Type B pancreatic cell (in vitro differentiated cells): ENCODE measurements around the gene BTD. TPM values are rescaled to one million over a fixed set of nuclear protein-coding genes. Genes with fewer than 3 reads are reported as not detected.

Source experiments
- DNase-seq: peaks from one replicate; pipeline ENCODE4 v3.0.0; 2021; ENCODE audit warnings: mixed read lengths; ENCODE audit not compliant: unreplicated experiment; ENCODE audit errors: extremely low spot score
- H3K27ac Mint-ChIP-seq: 2 replicates; pipeline ENCODE4 v1.8.0; 2021; ENCODE audit warnings: mild to moderate bottlenecking, mixed read lengths
- H3K27me3 Mint-ChIP-seq: 2 replicates; pipeline ENCODE4 v1.8.0; 2021; ENCODE audit warnings: mixed read lengths
- H3K36me3 Mint-ChIP-seq: 2 replicates; pipeline ENCODE4 v1.8.0; 2021; ENCODE audit warnings: mixed read lengths
- H3K4me1 Mint-ChIP-seq: one replicate; pipeline ENCODE4 v1.8.0; 2021; ENCODE audit warnings: mixed read lengths; ENCODE audit not compliant: unreplicated experiment
- H3K4me3 Mint-ChIP-seq: 2 replicates; pipeline ENCODE4 v1.8.0; 2021; ENCODE audit warnings: mild to moderate bottlenecking, mixed read lengths
- H3K9me3 Mint-ChIP-seq: 2 replicates; pipeline ENCODE4 v1.8.0; 2021; ENCODE audit warnings: mixed read lengths
- total RNA-seq: library from RNA; stranded (reverse); gene quantifications from 2 replicates; pipeline ENCODE4 v1.2.1, GENCODE V29; 2021; ENCODE audit warnings: low replicate concordance
- TF ChIP-seq, protein P1 (sequence below): fragments of 200-600 bp; sonication (generic); conservative IDR thresholded peaks from 2 replicates; pipeline ENCODE4 v1.5.0; 2021; ENCODE audit warnings: antibody characterized with exemption, mild to moderate bottlenecking

BTD gene
- total RNA-seq, 1 donor from 2014 or later = 12.2 TPM

DNA sequence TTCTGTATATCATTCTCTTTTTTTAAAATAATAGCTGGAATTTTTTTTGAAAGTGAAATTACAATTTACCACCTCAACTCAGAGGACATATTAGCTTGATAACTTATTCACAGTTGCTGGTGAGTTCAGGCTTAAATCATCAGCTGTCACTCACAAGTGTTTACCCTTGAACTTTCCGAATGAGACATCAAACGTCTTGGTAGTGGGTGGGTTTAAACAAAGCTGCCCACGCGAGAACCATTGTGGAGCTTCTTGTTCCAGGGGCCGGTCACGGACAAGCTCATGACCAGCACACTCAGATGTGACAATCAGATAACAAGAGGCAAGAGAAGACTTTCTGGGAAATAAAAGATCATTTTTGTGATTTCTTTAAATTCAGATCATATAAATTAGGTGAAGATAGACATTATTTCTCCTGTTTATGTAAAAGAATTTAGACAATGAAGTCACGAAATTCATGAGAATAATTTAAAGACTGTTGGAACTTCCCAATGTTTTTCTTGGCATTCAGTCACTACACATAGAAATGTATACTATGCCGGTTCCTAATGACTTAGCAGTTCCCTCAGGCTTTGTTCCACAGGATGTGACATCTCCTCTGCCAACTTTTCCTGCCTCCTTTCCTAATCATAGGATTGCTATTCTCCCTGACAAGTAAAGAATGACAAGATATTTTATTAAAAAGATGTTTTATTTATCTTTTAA lies 29.3 kb downstream of the BTD start:
- peaks cover 45% of the 10 kb centered on the region for H3K4me1 Mint-ChIP-seq

GRCh38 chr3:15631426-15632211 lies 30.1 kb downstream of the BTD start:
- peak overlapping the region; percentile 30 for H3K27ac Mint-ChIP-seq
- H3K9me3 Mint-ChIP-seq = no peaks in the 10 kb centered on the region
- no peaks in the 10 kb centered on the region for H3K27me3 Mint-ChIP-seq
- H3K4me1 Mint-ChIP-seq = peaks cover 45% of the 10 kb centered on the region
- no peaks in the 10 kb centered on the region for H3K36me3 Mint-ChIP-seq
- no peak for DNase-seq
- TF ChIP-seq, protein P1, sequence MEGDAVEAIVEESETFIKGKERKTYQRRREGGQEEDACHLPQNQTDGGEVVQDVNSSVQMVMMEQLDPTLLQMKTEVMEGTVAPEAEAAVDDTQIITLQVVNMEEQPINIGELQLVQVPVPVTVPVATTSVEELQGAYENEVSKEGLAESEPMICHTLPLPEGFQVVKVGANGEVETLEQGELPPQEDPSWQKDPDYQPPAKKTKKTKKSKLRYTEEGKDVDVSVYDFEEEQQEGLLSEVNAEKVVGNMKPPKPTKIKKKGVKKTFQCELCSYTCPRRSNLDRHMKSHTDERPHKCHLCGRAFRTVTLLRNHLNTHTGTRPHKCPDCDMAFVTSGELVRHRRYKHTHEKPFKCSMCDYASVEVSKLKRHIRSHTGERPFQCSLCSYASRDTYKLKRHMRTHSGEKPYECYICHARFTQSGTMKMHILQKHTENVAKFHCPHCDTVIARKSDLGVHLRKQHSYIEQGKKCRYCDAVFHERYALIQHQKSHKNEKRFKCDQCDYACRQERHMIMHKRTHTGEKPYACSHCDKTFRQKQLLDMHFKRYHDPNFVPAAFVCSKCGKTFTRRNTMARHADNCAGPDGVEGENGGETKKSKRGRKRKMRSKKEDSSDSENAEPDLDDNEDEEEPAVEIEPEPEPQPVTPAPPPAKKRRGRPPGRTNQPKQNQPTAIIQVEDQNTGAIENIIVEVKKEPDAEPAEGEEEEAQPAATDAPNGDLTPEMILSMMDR = no peak
- no peak overlapping the region for H3K4me3 Mint-ChIP-seq

More for the DNA sequence above, 29.3 kb downstream of the BTD start:
- TF ChIP-seq, protein P1 = no peak
- DNase-seq = no peak
- no peaks in the 10 kb centered on the region for H3K9me3 Mint-ChIP-seq
- H3K27me3 Mint-ChIP-seq = no peaks in the 10 kb centered on the region
- H3K27ac Mint-ChIP-seq = no peak overlapping the region
- H3K4me3 Mint-ChIP-seq = peak overlapping the region; percentile 41
- H3K36me3 Mint-ChIP-seq = no peaks in the 10 kb centered on the region

DNA sequence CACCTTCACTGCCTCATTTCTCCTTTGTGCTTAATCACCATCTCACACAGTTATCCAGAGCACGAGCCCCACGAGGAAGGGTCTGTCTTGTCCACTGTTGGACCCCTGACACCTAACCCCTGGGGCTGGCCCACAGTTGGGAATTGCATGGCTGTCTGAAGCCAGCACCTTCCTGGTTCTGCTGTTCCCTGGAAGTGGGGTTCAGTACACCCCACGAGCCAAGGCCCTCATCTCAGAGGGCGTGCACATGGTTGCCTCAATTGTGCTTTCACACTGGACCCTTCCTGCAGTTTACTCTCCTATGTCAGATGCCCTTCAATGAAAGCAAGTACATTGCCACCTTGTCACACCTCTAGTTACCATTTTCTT lies 30.7 kb downstream of the BTD start:
- Mint-ChIP-seq H3K4me3 (no peak overlapping the region), H3K4me1 (peaks cover 45% of the 10 kb centered on the region), H3K27me3 (no peaks in the 10 kb centered on the region), H3K36me3 (no peaks in the 10 kb centered on the region), H3K9me3 (no peaks in the 10 kb centered on the region), H3K27ac (no peak overlapping the region)
- DNase-seq = no peak
- TF ChIP-seq, protein P1 = no peak

DNA sequence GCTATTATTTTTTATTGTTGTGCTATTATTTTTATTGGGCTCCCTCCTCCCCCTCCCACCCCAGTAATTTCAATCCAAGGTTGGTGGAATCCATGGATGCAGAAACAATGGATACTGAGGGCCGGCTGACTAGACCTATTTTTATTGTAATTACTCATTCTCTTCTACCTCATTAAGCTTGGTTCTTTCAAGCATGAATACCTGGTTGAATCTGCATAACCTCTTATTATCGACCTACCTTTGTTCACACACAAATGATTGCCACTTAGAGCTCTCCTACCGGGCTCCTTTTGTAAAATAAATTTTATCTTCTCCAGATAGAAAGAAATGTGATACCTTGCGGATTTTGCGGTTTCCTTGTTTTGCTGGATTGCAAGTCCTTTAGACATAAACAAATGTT lies 31.6 kb downstream of the BTD start:
- H3K27me3 Mint-ChIP-seq = no peaks in the 10 kb centered on the region
- no peak overlapping the region for H3K27ac Mint-ChIP-seq
- TF ChIP-seq, protein P1 = no peak
- no peak overlapping the region for H3K4me3 Mint-ChIP-seq
- H3K9me3 Mint-ChIP-seq = no peaks in the 10 kb centered on the region
- peaks cover 45% of the 10 kb centered on the region for H3K4me1 Mint-ChIP-seq
- no peaks in the 10 kb centered on the region for H3K36me3 Mint-ChIP-seq
- DNase-seq = no peak

GRCh38 chr3:15633766-15634598 lies 32.4 kb downstream of the BTD start:
- H3K4me3 Mint-ChIP-seq = no peak overlapping the region
- DNase-seq = no peak
- no peaks in the 10 kb centered on the region for H3K36me3 Mint-ChIP-seq
- TF ChIP-seq, protein P1 = no peak
- peaks cover 45% of the 10 kb centered on the region for H3K4me1 Mint-ChIP-seq
- H3K27me3 Mint-ChIP-seq = no peaks in the 10 kb centered on the region
- peak overlapping the region; percentile 30 for H3K27ac Mint-ChIP-seq
- no peaks in the 10 kb centered on the region for H3K9me3 Mint-ChIP-seq
